Adrenal gland (tissue), 12 donors: ENCODE results near the gene DCXR. TPM values are rescaled to one million over a fixed set of nuclear protein-coding genes. Genes with fewer than 3 reads are reported as not detected.
A peak's percentile ranks its signal among the peaks of the same experiment; 100 is the strongest.

Source experiments
- DNase-seq, 7 donors: peaks; one replicate each; pipeline ENCODE4 v3.0.0-alpha.2; 2019 to 2020
- H3K27ac ChIP-seq, 5 donors: fragments of 200-600 bp; sonication (generic) in 4 of 5; 1 replicate in 3 of 5; 2 replicates in 2 of 5; pipeline versions ENCODE4 v1.5.1 to v1.8.0; 2016 to 2020; ENCODE audit warnings: mild to moderate bottlenecking in 1 of 5
- H3K27me3 ChIP-seq: fragments of 200-600 bp; 2 replicates; pipeline ENCODE4 v1.8.0; 2021
- H3K36me3 ChIP-seq, 2 donors: fragments of 200-600 bp; replicated peaks in 1 of 2; 1 replicate in 1 of 2; 2 replicates in 1 of 2; pipeline versions ENCODE4 v1.5.1 to v1.8.0; 2018 to 2022
- H3K4me1 ChIP-seq, 2 donors: fragments of 200-600 bp; replicated peaks in 1 of 2; 1 replicate in 1 of 2; 2 replicates in 1 of 2; pipeline versions ENCODE4 v1.5.1 to v1.8.0; 2018 to 2021
- H3K4me3 ChIP-seq, 4 donors: fragments of 200-600 bp; sonication (generic) in 3 of 4; one replicate each; pipeline ENCODE4 v1.5.1; 2016 to 2018
- H3K9me3 ChIP-seq, 3 donors: fragments of 200-600 bp; sonication (generic) in 1 of 3; replicated peaks in 1 of 3; 1 replicate in 2 of 3; 2 replicates in 1 of 3; pipeline versions ENCODE4 v1.5.1 to v1.8.0; 2016 to 2021
- CTCF ChIP-seq, 6 experiments: fragments of 450-650 bp in 4 of 6; fragments of 200-600 bp in 2 of 6; sonication (generic) in 1 of 6; IDR thresholded peaks; 1 replicate in 5 of 6; 2 replicates in 1 of 6; pipeline versions ENCODE4 v1.5.1 to v1.8.0; 2016 to 2021; ENCODE audit warnings: antibody characterized with exemption in 6 of 6, mild to moderate bottlenecking in 2 of 6, moderate library complexity in 1 of 6
- POLR2A ChIP-seq, 2 donors: fragments of 450-650 bp; IDR thresholded peaks; one replicate each; pipeline ENCODE4 v1.6.1; 2017; ENCODE audit warnings: antibody characterized with exemption in 2 of 2, mild to moderate bottlenecking in 2 of 2, moderate library complexity in 1 of 2
- WGBS, 4 donors: extraction: QIAGEN DNeasy Blood & Tissue Kit in 2 of 4; methylation state at CpG; one replicate each; pipeline versions ENCODE4 v1.1.5 to v1.1.7; 2013 to 2017; 5-methylcytosine and 5-hydroxymethylcytosine counted together
- intact Hi-C, 2 donors: fragments of 100-400 bp; cut with DNase I; formaldehyde crosslinking; loops; one replicate each; pipeline versions ENCODE4 v1.14.1 to v1.15.0; 2022 to 2023
- polyA plus RNA-seq, 3 donors: library from polyadenylated mRNA; stranded (reverse); fragments of 200-250 nt in 2 of 3; fragments of 350-450 nt in 1 of 3; fragmentation: Illumina TruSeq in 1 of 3; extraction: RNeasy Lipid Tissue Mini Kit (QIAGEN cat#74804) in 1 of 3; gene quantifications; one replicate each; pipeline ENCODE4 v1.2.3, GENCODE V29; 2013 to 2014
- total RNA-seq, 9 donors: library from RNA; depleted of rRNA in 4 of 9; stranded (reverse); fragments of >200 nt in 4 of 9; fragments of 120-200 nt in 1 of 9; fragmentation: NEBNext Ultra II Directional in 1 of 9; extraction: Animal tissue kit (Norgen Biotek cat#: 25700) in 1 of 9; gene quantifications; one replicate each; pipeline versions ENCODE4 v1.1.0 to v1.2.4, GENCODE V29; 2013 to 2023
- donor health status: healthy with polysubstance abuse.
- donor health status: Bipolar disorder and iron deficiency.
- donor health status: DM: yes; HTN: yes; CAD: no.
- donor health status: DM: no; HTN: no; CAD: no.
- donor health status: DM: no; HTN: no; CAD: no.
- donor health status: DM: yes; HTN: yes; CAD: no.

The DCXR gene
- total and polyA plus RNA-seq, 12 donors = 66.9 to 183 (median 104) TPM

- TF ChIP-seq CTCF (IDR thresholded peaks at IDR 0.05) (no peak), POLR2A (IDR thresholded peaks at IDR 0.05) (no peak)
- intact Hi-C loops = no loop called here
- DNase-seq = peak in 3 of 7 donors; percentile 54 to 85 (median 56)
- Histone ChIP-seq H3K4me1 (no peaks in the 10 kb centered on the region), H3K9me3 (no peaks in the 10 kb centered on the region), H3K36me3 (no peaks in the 10 kb centered on the region), H3K4me3 (no peak overlapping the region), H3K27ac (peak overlapping the region in 1 of 5 donors; percentile 59), H3K27me3 (no peaks in the 10 kb centered on the region)
- WGBS, 4 donors = 60 to 72% (median 68%) methylated on average over 1 to 22 of the region's 22 CpGs; no CpG with 5 or more reads in 1 of the 4 donors
Measured at GRCh38 chr17:82013341-82013740, 24.2 kb downstream of the DCXR start.

GRCh38 chr17:82012640-82013295, 24.7 kb downstream of the DCXR start:
- Histone ChIP-seq H3K4me3 (no peak overlapping the region), H3K9me3 (no peaks in the 10 kb centered on the region), H3K27me3 (no peaks in the 10 kb centered on the region), H3K36me3 (no peaks in the 10 kb centered on the region), H3K27ac (peak overlapping the region in 1 of 5 donors; percentile 59), H3K4me1 (no peaks in the 10 kb centered on the region)
- peak in 1 of 7 donors; percentile 43 for DNase-seq
- 73 to 89% (median 84%) methylated on average over 3 to 19 of the region's 19 CpGs for WGBS, 4 donors
- TF ChIP-seq POLR2A (IDR thresholded peaks at IDR 0.05) (no peak), CTCF (IDR thresholded peaks at IDR 0.05) (no peak)
- intact Hi-C loops = no loop called here

- 79 to 92% (median 84%) methylated on average over 6 to 20 of the region's 20 CpGs for WGBS, 4 donors
- no peak for DNase-seq
- H3K36me3 ChIP-seq = no peaks in the 10 kb centered on the region
- no peak for TF ChIP-seq CTCF (IDR thresholded peaks at IDR 0.05)
- no peak for TF ChIP-seq POLR2A (IDR thresholded peaks at IDR 0.05)
- intact Hi-C loops = no loop called here
- peak overlapping the region in 1 of 5 donors; percentile 59 for H3K27ac ChIP-seq
- H3K4me3 ChIP-seq = no peak overlapping the region
- H3K9me3 ChIP-seq = no peaks in the 10 kb centered on the region
- H3K4me1 ChIP-seq = no peaks in the 10 kb centered on the region
- H3K27me3 ChIP-seq = no peaks in the 10 kb centered on the region
Measured at GRCh38 chr17:82012261-82012639, 25.2 kb downstream of the DCXR start.

GRCh38 chr17:82011617-82012187, 25.8 kb downstream of the DCXR start:
- WGBS, 4 donors = 90 to 96% (median 94%) methylated on average over 11 to 19 of the region's 19 CpGs

More at GRCh38 chr17:82011617-82012187, 25.8 kb downstream of the DCXR start:
- intact Hi-C loops = no loop called here
- no peak overlapping the region for H3K4me3 ChIP-seq
- no peaks in the 10 kb centered on the region for H3K27me3 ChIP-seq
- H3K4me1 ChIP-seq = no peaks in the 10 kb centered on the region
- H3K27ac ChIP-seq = no peak overlapping the region
- TF ChIP-seq POLR2A (IDR thresholded peaks at IDR 0.05) = no peak
- TF ChIP-seq CTCF (IDR thresholded peaks at IDR 0.05) = no peak
- no peaks in the 10 kb centered on the region for H3K9me3 ChIP-seq
- H3K36me3 ChIP-seq = no peaks in the 10 kb centered on the region
- DNase-seq = no peak
